HepG2 (cell line): Measurements from ENCODE around the gene LITAFD. TPM values are rescaled to one million over a fixed set of nuclear protein-coding genes. Genes with fewer than 3 reads are reported as not detected.

Source experiments
- AGO2 ChIP-seq: fragments of 200-400 bp; formaldehyde crosslinking; optimal IDR thresholded peaks from 2 replicates; pipeline ENCODE3; 2017; ENCODE audit warnings: mild to moderate bottlenecking, low read depth, low read length, moderate library complexity
- ARNT2 ChIP-seq: sonication (generic); formaldehyde crosslinking; IDR thresholded peaks from 2 replicates; pipeline ENCODE4 v1.8.0; 2022; ENCODE audit warnings: mild to moderate bottlenecking, low read depth, missing genetic modification reagents, moderate library complexity
- CREB3 ChIP-seq: sonication (generic); formaldehyde crosslinking; IDR thresholded peaks from 2 replicates; pipeline ENCODE4 v1.5.0; 2020; ENCODE audit warnings: missing genetic modification reagents
- DNMT1 ChIP-seq: sonication (generic); formaldehyde crosslinking; IDR thresholded peaks from 2 replicates; pipeline ENCODE4 v1.5.1; 2020; ENCODE audit warnings: mild to moderate bottlenecking, missing genetic modification reagents
- ETS1 ChIP-seq: sonication (generic); formaldehyde crosslinking; IDR thresholded peaks from 2 replicates; pipeline ENCODE4 v1.4.0; 2020; ENCODE audit warnings: missing genetic modification reagents
- HDAC2 ChIP-seq: sonication (generic); formaldehyde crosslinking; IDR thresholded peaks from 2 replicates; pipeline ENCODE4 v1.4.0; 2020; ENCODE audit warnings: missing genetic modification reagents
- IKZF5 ChIP-seq: IDR thresholded peaks from 2 replicates; pipeline ENCODE4 v1.6.1; 2018; ENCODE audit warnings: missing genetic modification reagents, mild to moderate bottlenecking, missing compliant biosample characterization
- MBD4 ChIP-seq: IDR thresholded peaks from 2 replicates; pipeline ENCODE4 v1.6.1; 2012; ENCODE audit warnings: low read length, inconsistent platforms, borderline replicate concordance
- MEIS1 ChIP-seq: sonication (generic); formaldehyde crosslinking; IDR thresholded peaks from 2 replicates; pipeline ENCODE4 v1.9.0; 2021; ENCODE audit warnings: mild to moderate bottlenecking, missing genetic modification reagents, moderate library complexity, borderline replicate concordance
- NR2F1 ChIP-seq, 2 experiments: fragments of 450-650 bp in 1 of 2; formaldehyde crosslinking in 1 of 2; IDR thresholded peaks; 2 replicates each; pipeline versions ENCODE4 v1.5.0 to v1.6.1; 2016 to 2020; ENCODE audit warnings: mild to moderate bottlenecking in 1 of 2, missing compliant biosample characterization in 1 of 2, missing genetic modification reagents in 1 of 2, moderate library complexity in 1 of 2
- RXRB ChIP-seq: IDR thresholded peaks from 2 replicates; pipeline ENCODE4 v1.6.1; 2016; ENCODE audit warnings: borderline replicate concordance, missing genetic modification reagents, missing compliant biosample characterization
- SMYD3 ChIP-seq: sonication (generic); formaldehyde crosslinking; IDR thresholded peaks from 2 replicates; pipeline ENCODE4 v1.8.1; 2023; ENCODE audit warnings: mild to moderate bottlenecking, missing genetic modification reagents
- TBP ChIP-seq: sonication (generic); formaldehyde crosslinking; IDR thresholded peaks from 2 replicates; pipeline ENCODE4 v1.5.0; 2020; ENCODE audit warnings: missing genetic modification reagents
- ZNF180 ChIP-seq: sonication (generic); formaldehyde crosslinking; IDR thresholded peaks from 2 replicates; pipeline ENCODE4 v1.4.0; 2020; ENCODE audit warnings: low read depth, missing genetic modification reagents, borderline replicate concordance
- ZNF644 ChIP-seq: IDR thresholded peaks from 2 replicates; pipeline ENCODE4 v1.6.1; 2016; ENCODE audit warnings: low read depth
- ZNF7 ChIP-seq: IDR thresholded peaks from 2 replicates; pipeline ENCODE4 v1.6.1; 2016; ENCODE audit warnings: missing biosample characterization, missing genetic modification reagents
- ZNF781 ChIP-seq: sonication (generic); formaldehyde crosslinking; IDR thresholded peaks from 2 replicates; pipeline ENCODE4 v1.5.1; 2020; ENCODE audit warnings: borderline replicate concordance, mild to moderate bottlenecking, missing genetic modification reagents; ENCODE audit errors: not compliant biosample characterization
- ZNF790 ChIP-seq: sonication (generic); formaldehyde crosslinking; IDR thresholded peaks from 2 replicates; pipeline ENCODE4 v1.8.0; 2022; ENCODE audit warnings: missing genetic modification reagents, mild to moderate bottlenecking, borderline replicate concordance
- ZSCAN9 ChIP-seq: IDR thresholded peaks from 2 replicates; pipeline ENCODE4 v1.6.1; 2016; ENCODE audit warnings: borderline replicate concordance
- polyA plus RNA-seq, 8 experiments: library from polyadenylated mRNA; depleted of rRNA in 3 of 8; stranded (reverse) in 7 of 8; unstranded in 1 of 8; fragments of >200 nt; fragmentation: Illumina TruSeq in 4 of 8; extraction: Trizol in 4 of 8; gene quantifications; 2 replicates each; pipeline versions ENCODE4 v1.2.1 to v1.2.3, GENCODE V29; 2011 to 2016; ENCODE audit warnings: low read depth in 4 of 8, missing spikeins in 1 of 8, mixed read lengths in 1 of 8; ENCODE audit not compliant: insufficient read depth in 1 of 8
- total RNA-seq, 5 experiments: library from RNA; depleted of rRNA; stranded (reverse); fragments of >200 nt; fragmentation: Illumina TruSeq; extraction: Trizol; gene quantifications; 2 replicates each; pipeline ENCODE4 v1.2.3, GENCODE V29; 2016; ENCODE audit warnings: low read depth in 1 of 5
- TF ChIP-seq, protein P1 (sequence below): sonication (generic); formaldehyde crosslinking; IDR thresholded peaks from 2 replicates; pipeline ENCODE4 v1.4.0; 2020; ENCODE audit warnings: missing genetic modification reagents
- TF ChIP-seq, protein P2 (sequence below): sonication (generic); formaldehyde crosslinking; IDR thresholded peaks from 2 replicates; pipeline ENCODE4 v1.4.0; 2020; ENCODE audit warnings: missing genetic modification reagents
- TF ChIP-seq, protein P3 (sequence below): sonication (generic); formaldehyde crosslinking; IDR thresholded peaks from 2 replicates; pipeline ENCODE4 v1.4.0; 2020; ENCODE audit warnings: missing genetic modification reagents, borderline replicate concordance

Gene LITAFD
- total and polyA plus RNA-seq, 2 of the 13 experiments (the other 11 are each of a cell fraction or from before 2014, with no cell fraction given) = not detected

GRCh38 chr16:8850279-8850885, 31.8 kb upstream of the LITAFD start (continued):
- TF ChIP-seq ETS1 (CRISPR knock-in tag) = no peak
- TF ChIP-seq HDAC2 (CRISPR knock-in tag) = peak; percentile 94
- TF ChIP-seq ARNT2 (CRISPR knock-in tag) = 0 out of 2 replicates have a peak, but pooled peaks have one; percentile 60
- peak; percentile 91; the same call in 1 of the 2 replicates for TF ChIP-seq ZSCAN9
- TF ChIP-seq, protein P1, sequence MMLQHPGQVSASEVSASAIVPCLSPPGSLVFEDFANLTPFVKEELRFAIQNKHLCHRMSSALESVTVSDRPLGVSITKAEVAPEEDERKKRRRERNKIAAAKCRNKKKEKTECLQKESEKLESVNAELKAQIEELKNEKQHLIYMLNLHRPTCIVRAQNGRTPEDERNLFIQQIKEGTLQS (CRISPR knock-in tag) = no peak
- TF ChIP-seq, protein P2, sequence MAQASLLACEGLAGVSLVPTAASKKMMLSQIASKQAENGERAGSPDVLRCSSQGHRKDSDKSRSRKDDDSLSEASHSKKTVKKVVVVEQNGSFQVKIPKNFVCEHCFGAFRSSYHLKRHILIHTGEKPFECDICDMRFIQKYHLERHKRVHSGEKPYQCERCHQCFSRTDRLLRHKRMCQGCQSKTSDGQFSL (CRISPR knock-in tag) = peak; percentile 53; the same call in 1 of the 2 replicates
- peak; percentile 91 for TF ChIP-seq AGO2
- peak; percentile 88 for TF ChIP-seq ZNF644 (CRISPR knock-in tag)
- TF ChIP-seq DNMT1 (CRISPR knock-in tag) = 0 out of 2 replicates have a peak, but pooled peaks have one; percentile 57
- 0 out of 2 replicates have a peak, but pooled peaks have one; percentile 65 for TF ChIP-seq CREB3 (CRISPR knock-in tag)
- TF ChIP-seq TBP (CRISPR knock-in tag) = peak; percentile 51; the same call in 1 of the 2 replicates
- TF ChIP-seq ZNF7 (CRISPR knock-in tag) = no peak
- TF ChIP-seq RXRB (CRISPR knock-in tag) = peak; percentile 100
- TF ChIP-seq MBD4 = no peak
- TF ChIP-seq SMYD3 = peak; percentile 92; the same call in 1 of the 2 replicates
- TF ChIP-seq, protein P3, sequence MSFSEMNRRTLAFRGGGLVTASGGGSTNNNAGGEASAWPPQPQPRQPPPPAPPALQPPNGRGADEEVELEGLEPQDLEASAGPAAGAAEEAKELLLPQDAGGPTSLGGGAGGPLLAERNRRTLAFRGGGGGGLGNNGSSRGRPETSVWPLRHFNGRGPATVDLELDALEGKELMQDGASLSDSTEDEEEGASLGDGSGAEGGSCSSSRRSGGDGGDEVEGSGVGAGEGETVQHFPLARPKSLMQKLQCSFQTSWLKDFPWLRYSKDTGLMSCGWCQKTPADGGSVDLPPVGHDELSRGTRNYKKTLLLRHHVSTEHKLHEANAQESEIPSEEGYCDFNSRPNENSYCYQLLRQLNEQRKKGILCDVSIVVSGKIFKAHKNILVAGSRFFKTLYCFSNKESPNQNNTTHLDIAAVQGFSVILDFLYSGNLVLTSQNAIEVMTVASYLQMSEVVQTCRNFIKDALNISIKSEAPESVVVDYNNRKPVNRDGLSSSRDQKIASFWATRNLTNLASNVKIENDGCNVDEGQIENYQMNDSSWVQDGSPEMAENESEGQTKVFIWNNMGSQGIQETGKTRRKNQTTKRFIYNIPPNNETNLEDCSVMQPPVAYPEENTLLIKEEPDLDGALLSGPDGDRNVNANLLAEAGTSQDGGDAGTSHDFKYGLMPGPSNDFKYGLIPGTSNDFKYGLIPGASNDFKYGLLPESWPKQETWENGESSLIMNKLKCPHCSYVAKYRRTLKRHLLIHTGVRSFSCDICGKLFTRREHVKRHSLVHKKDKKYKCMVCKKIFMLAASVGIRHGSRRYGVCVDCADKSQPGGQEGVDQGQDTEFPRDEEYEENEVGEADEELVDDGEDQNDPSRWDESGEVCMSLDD (CRISPR knock-in tag) = 0 out of 2 replicates have a peak, but pooled peaks have one; percentile 66
- peak; percentile 63 for TF ChIP-seq ZNF781 (CRISPR knock-in tag)
- no peak for TF ChIP-seq ZNF790 (CRISPR knock-in tag)
- peak; percentile 76; the same call in 1 of the 2 replicates for TF ChIP-seq MEIS1
- TF ChIP-seq ZNF180 (CRISPR knock-in tag) = peak; percentile 82; the same call in 1 of the 2 replicates
- peak; percentile 96 for TF ChIP-seq IKZF5 (CRISPR knock-in tag)
- peak; percentile 92 to 95 for TF ChIP-seq NR2F1 (CRISPR knock-in tag; IDR thresholded peaks at IDR 0.05)
